Loucy (cell line): ENCODE results near the gene RAB3GAP1.

Experiments
- CTCF ChIP-seq: fragments of 200-600 bp; sonication (generic); conservative IDR thresholded peaks from 2 replicates; pipeline ENCODE4 v1.5.1; 2014; ENCODE audit warnings: mild to moderate bottlenecking, antibody characterized with exemption, low read length
- EZH2phosphoT487 ChIP-seq: fragments of 200-600 bp; IDR thresholded peaks from 2 replicates; pipeline ENCODE4 v1.6.1; 2018; ENCODE audit warnings: antibody characterized with exemption, mild to moderate bottlenecking, moderate library complexity, borderline replicate concordance

- TF ChIP-seq CTCF (no peak), EZH2phosphoT487 (no peak)
Measured at GRCh38 chr2:135056790-135057189, 4.7 kb downstream of the RAB3GAP1 start.
